ENCODE results near the gene DNAH9. TPM values are rescaled to one million over a fixed set of nuclear protein-coding genes. Genes with fewer than 3 reads are reported as not detected.

The DNAH9 gene
- total RNA-seq, 1 donor from 2014 or later = under 0.01 TPM

DNA sequence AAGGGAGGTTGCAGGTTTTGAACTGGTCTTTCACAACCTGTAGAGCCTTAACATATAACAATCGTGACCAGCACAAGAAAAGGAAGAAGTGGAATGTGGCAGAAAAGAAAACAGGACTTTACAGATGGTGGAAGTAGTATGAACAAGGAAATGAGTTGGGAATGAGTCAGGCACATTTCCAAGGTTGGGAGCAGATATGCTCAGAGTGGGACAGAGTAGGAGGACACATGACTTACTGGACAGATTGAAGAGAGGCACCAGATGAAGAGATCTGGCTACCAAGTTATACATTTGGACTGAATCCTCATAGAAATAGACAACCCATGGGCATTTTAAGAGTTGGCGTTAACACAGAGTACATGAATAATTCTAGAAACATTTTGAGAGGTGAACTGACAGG lies 303.7 kb downstream of the DNAH9 start:
- Histone ChIP-seq H3K4me3 (ENCODE audit: low read depth, low read length) (no peak overlapping the region), H3K27me3 (ENCODE audit: control insufficient read depth, insufficient read depth, low read length) (no peaks in the 10 kb centered on the region), H3K36me3 (ENCODE audit: control insufficient read depth, insufficient read depth, low read length) (no peaks in the 10 kb centered on the region)
- FAIRE-seq (no peak), DNase-seq (ENCODE audit: low read depth) (no peak)
- TF ChIP-seq, protein P1, sequence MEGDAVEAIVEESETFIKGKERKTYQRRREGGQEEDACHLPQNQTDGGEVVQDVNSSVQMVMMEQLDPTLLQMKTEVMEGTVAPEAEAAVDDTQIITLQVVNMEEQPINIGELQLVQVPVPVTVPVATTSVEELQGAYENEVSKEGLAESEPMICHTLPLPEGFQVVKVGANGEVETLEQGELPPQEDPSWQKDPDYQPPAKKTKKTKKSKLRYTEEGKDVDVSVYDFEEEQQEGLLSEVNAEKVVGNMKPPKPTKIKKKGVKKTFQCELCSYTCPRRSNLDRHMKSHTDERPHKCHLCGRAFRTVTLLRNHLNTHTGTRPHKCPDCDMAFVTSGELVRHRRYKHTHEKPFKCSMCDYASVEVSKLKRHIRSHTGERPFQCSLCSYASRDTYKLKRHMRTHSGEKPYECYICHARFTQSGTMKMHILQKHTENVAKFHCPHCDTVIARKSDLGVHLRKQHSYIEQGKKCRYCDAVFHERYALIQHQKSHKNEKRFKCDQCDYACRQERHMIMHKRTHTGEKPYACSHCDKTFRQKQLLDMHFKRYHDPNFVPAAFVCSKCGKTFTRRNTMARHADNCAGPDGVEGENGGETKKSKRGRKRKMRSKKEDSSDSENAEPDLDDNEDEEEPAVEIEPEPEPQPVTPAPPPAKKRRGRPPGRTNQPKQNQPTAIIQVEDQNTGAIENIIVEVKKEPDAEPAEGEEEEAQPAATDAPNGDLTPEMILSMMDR (IDR thresholded peaks at IDR 0.05; ENCODE audit: insufficient read depth, low read length, severe bottlenecking) = no peak

DNA sequence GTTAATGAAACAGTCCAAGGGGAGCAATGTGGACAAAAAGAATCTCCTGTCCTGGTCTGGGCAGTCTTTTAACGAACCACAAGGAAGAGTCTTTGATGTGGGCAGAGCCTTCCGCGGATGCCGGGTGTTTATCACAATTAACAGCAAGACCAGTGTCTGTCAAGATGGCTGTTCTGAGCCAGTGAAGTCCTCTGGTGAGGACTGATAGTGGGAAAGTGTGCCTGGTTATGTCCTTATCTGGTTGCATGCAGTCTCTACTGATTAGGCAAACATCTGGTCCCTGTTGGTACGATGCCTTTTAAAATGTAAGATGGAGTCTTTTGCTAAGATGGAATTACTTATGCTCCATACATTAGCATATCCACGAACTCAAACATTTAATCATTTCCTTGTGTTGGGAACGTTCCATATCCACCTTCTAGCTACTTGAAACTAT lies 310.5 kb downstream of the DNAH9 start:
- H3K27me3 ChIP-seq (ENCODE audit: control insufficient read depth, insufficient read depth, low read length) = no peaks in the 10 kb centered on the region
- FAIRE-seq (peak; percentile 70), DNase-seq (ENCODE audit: low read depth) (no peak)
- no peaks in the 10 kb centered on the region for H3K36me3 ChIP-seq (ENCODE audit: control insufficient read depth, insufficient read depth, low read length)
- no peak overlapping the region for H3K4me3 ChIP-seq (ENCODE audit: low read depth, low read length)
- TF ChIP-seq, protein P1 (IDR thresholded peaks at IDR 0.05; ENCODE audit: insufficient read depth, low read length, severe bottlenecking) = no peak

DNA sequence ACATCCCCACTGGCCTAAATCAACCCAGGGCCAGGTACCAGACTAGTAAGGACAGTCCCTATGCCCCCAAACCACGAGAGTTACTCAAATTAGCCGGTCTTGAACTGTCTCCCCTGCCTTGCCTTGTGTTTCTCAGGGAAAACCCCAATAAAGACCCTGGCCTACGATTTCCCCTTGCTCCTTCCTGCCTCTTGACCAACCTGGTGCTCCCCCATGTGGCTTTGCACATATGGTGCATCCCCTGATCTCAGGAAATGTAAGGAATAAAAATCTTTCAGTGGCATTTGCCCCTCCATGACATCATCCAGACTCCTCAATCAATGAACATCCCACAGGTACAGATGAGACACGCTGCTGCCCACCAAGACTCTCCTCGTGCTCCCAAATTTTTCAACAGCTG lies 311.1 kb downstream of the DNAH9 start:
- Histone ChIP-seq H3K4me3 (ENCODE audit: low read depth, low read length) (no peak overlapping the region), H3K36me3 (ENCODE audit: control insufficient read depth, insufficient read depth, low read length) (no peaks in the 10 kb centered on the region), H3K27me3 (ENCODE audit: control insufficient read depth, insufficient read depth, low read length) (no peaks in the 10 kb centered on the region)
- no peak for FAIRE-seq
- no peak for DNase-seq (ENCODE audit: low read depth)
- TF ChIP-seq, protein P1 (IDR thresholded peaks at IDR 0.05; ENCODE audit: insufficient read depth, low read length, severe bottlenecking) = no peak

DNA sequence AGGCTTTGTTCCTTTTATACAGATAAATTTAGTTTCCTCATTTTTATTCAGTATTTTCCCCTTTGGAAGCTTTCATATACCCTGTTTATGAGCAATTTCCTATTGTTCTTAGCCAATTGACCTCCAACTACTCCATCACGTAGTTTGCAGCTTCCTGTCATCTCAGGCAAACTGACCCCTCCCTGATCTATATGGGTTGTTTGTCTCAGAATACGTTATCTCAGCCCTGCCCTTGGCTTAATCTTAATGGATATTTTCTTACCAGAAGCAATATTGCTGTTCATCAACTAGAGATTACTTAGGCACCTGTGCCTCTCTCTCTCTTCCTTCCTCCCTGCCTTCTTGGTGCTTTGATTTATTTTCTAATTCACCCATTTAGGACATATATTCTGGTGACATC lies 317.8 kb downstream of the DNAH9 start:
- no peak for FAIRE-seq
- no peak for DNase-seq (ENCODE audit: low read depth)
- TF ChIP-seq, protein P1 (IDR thresholded peaks at IDR 0.05; ENCODE audit: insufficient read depth, low read length, severe bottlenecking) = no peak
- no peak overlapping the region for H3K4me3 ChIP-seq (ENCODE audit: low read depth, low read length)
- H3K36me3 ChIP-seq (ENCODE audit: control insufficient read depth, insufficient read depth, low read length) = no peaks in the 10 kb centered on the region
- no peaks in the 10 kb centered on the region for H3K27me3 ChIP-seq (ENCODE audit: control insufficient read depth, insufficient read depth, low read length)

DNA sequence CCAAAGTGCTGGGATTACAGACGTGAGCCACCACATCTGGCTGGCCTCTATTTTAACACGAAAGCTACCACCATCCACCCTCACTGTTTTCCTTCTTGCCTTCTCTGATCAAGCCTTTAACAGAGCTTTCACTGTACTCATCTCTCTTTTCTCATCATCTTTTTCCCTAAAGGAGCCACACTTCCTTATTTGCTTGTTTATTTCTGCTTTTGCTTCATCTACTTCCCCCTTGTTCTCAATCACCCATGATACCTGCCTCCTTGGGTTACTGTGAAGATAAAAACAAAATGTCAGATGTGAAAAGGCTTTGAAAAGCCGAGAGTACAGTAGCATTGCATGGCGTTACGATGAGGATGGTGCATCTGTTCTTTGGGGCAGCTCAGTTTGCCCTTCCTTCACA lies 319.1 kb downstream of the DNAH9 start:
- FAIRE-seq (no peak), DNase-seq (ENCODE audit: low read depth) (no peak)
- Histone ChIP-seq H3K36me3 (ENCODE audit: control insufficient read depth, insufficient read depth, low read length) (no peaks in the 10 kb centered on the region), H3K27me3 (ENCODE audit: control insufficient read depth, insufficient read depth, low read length) (no peaks in the 10 kb centered on the region), H3K4me3 (ENCODE audit: low read depth, low read length) (no peak overlapping the region)
- TF ChIP-seq, protein P1 (IDR thresholded peaks at IDR 0.05; ENCODE audit: insufficient read depth, low read length, severe bottlenecking) = no peak

DNA sequence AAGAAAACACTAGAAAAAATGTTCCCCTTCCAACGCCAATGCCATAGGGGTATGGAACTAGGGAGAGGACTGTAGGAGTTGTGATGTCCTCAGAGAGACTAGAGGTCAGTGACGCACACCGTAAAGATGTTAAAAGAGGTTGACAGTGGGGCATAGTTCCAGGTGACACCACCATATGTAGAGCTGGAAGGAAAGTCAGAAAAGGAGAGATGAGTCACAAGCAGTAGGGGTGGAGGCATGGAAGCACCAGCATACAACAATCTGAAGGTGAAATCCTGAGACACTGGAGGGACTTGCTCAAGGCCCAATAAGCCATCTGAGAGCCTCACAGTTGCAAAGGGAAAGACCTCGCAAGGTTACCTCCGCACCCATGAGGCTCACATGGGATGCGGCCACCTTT lies 323.0 kb downstream of the DNAH9 start:
- DNase-seq (ENCODE audit: low read depth) (peak; percentile 4), FAIRE-seq (no peak)
- H3K36me3 ChIP-seq (ENCODE audit: control insufficient read depth, insufficient read depth, low read length) = no peaks in the 10 kb centered on the region
- TF ChIP-seq, protein P1 (IDR thresholded peaks at IDR 0.05; ENCODE audit: insufficient read depth, low read length, severe bottlenecking) = no peak
- no peak overlapping the region for H3K4me3 ChIP-seq (ENCODE audit: low read depth, low read length)
- H3K27me3 ChIP-seq (ENCODE audit: control insufficient read depth, insufficient read depth, low read length) = no peaks in the 10 kb centered on the region

Measured in bronchial epithelial cell (primary cell).